ENCODE measurements around the gene CHST4. TPM values are rescaled to one million over a fixed set of nuclear protein-coding genes. Genes with fewer than 3 reads are reported as not detected.

CHST4 gene
- total RNA-seq, 2 experiments from 2014 or later: 0.29 to 4.5 TPM

DNA sequence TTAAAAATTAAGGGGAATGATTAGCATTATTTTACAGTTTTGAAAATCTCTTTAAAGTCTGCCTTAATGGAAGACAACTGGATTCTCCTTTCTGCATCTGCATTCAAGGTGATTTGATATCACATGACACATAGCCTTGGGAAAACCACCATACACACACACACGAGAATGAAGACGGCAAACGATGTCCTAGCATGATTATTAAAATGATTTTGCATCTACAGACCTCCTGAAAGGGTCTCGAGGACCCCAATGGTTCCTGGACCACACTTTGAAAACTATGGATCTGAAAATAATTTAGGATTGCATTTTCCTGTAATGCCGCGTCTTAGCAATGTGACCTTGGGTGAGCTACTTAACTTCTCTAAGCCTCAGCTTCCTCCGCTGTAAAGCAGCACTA is 11.8 kb upstream of the CHST4 start:
- intact Hi-C loops (cut with micrococcal nuclease; ENCODE audit: unreplicated experiment): no loop called here
- no peak for DNase-seq (ENCODE audit: low spot score)
- Histone ChIP-seq H3K9me2 (ENCODE audit: insufficient read depth, low read length) (no peaks in the 10 kb centered on the region), H3K4me3 (ENCODE audit: low read depth, low read length, poor library complexity, severe bottlenecking) (no peak overlapping the region), H3K4me1 (ENCODE audit: insufficient read depth, low read length, poor library complexity, severe bottlenecking) (no peaks in the 10 kb centered on the region), H3K9me3 (ENCODE audit: low read length) (no peaks in the 10 kb centered on the region), H3K79me2 (ENCODE audit: insufficient read depth, low read depth, low read length) (no peaks in the 10 kb centered on the region), H3K36me3 (ENCODE audit: insufficient read depth, low read length) (no peaks in the 10 kb centered on the region), H3K4me2 (ENCODE audit: low read length) (no peak overlapping the region), H2AFZ (ENCODE audit: low read length) (no peak overlapping the region), H4K20me1 (ENCODE audit: insufficient read depth, low read length) (no peaks in the 10 kb centered on the region), H3K27ac (ENCODE audit: low read depth, low read length, poor library complexity, severe bottlenecking) (no peak overlapping the region)
- ChIA-PET CTCF (ENCODE audit: unreplicated experiment) (no interaction called here), POLR2A (interaction anchor here (0.6 kb wide), 1 partner anchor 1841 kb away, joined by 7 read pairs; no protein-coding TSS in a partner anchor)
- BruUV-seq (replicated peaks): no TSS peak
- TF ChIP-seq CTCF (conservative IDR thresholded peaks at IDR 0.05; ENCODE audit: low read length): no peak
- no peak for TF ChIP-seq EZH2phosphoT487 (IDR thresholded peaks at IDR 0.05; ENCODE audit: borderline replicate concordance, low read depth, low read length)

DNA sequence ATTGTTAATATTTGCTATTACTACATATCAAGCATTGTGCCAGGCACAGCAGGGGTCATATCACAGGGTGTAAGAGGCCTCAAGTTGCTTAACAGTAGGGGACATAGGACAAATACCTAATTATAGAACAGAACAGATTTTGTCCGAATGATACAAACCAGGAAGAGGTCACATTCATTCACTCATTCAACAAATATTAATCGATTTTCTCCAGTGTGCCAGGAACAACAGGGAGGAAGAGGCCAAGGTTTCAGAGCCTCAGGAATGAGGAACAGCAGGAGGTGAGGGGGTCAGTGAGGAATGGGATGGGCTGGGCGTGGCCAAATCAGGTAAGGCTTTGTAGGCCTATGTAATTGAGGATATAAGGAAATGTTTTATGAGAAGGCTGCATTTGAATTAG is 11.2 kb upstream of the CHST4 start:
- Histone ChIP-seq H3K36me3 (ENCODE audit: insufficient read depth, low read length) (no peaks in the 10 kb centered on the region), H3K9me3 (ENCODE audit: low read length) (no peaks in the 10 kb centered on the region), H3K27ac (ENCODE audit: low read depth, low read length, poor library complexity, severe bottlenecking) (no peak overlapping the region), H4K20me1 (ENCODE audit: insufficient read depth, low read length) (no peaks in the 10 kb centered on the region), H3K9me2 (ENCODE audit: insufficient read depth, low read length) (no peaks in the 10 kb centered on the region), H3K79me2 (ENCODE audit: insufficient read depth, low read depth, low read length) (no peaks in the 10 kb centered on the region), H2AFZ (ENCODE audit: low read length) (no peak overlapping the region), H3K4me2 (ENCODE audit: low read length) (no peak overlapping the region), H3K4me3 (ENCODE audit: low read depth, low read length, poor library complexity, severe bottlenecking) (no peak overlapping the region), H3K4me1 (ENCODE audit: insufficient read depth, low read length, poor library complexity, severe bottlenecking) (no peaks in the 10 kb centered on the region)
- ChIA-PET POLR2A (interaction anchor here (0.6 kb wide), 1 partner anchor 1841 kb away, joined by 7 read pairs; no protein-coding TSS in a partner anchor), CTCF (ENCODE audit: unreplicated experiment) (no interaction called here)
- no TSS peak for BruUV-seq (replicated peaks)
- no peak for DNase-seq (ENCODE audit: low spot score)
- intact Hi-C loops (cut with micrococcal nuclease; ENCODE audit: unreplicated experiment): no loop called here
- no peak for TF ChIP-seq EZH2phosphoT487 (IDR thresholded peaks at IDR 0.05; ENCODE audit: borderline replicate concordance, low read depth, low read length)
- TF ChIP-seq CTCF (conservative IDR thresholded peaks at IDR 0.05; ENCODE audit: low read length): no peak

DNA sequence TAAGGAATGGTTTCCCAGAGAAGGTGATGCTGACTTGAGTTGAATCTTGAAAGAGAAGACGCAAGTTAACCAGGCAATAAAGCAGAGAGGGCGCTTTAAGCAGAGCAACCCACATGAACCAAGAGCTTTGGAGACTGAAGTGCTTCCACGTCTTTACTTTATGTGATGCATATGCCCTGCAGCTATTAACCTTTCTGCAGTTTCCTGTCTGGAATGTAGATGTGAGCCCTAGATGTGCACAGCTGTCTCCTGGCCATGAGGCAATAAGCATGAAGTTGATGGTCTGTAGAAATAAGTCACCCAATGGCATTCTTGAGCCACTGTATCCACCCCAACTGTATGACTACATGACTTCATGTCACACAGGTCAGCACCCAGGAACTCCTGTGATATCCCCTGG is 5.7 kb upstream of the CHST4 start:
- CTCF ChIA-PET (ENCODE audit: unreplicated experiment): no interaction called here
- no TSS peak for BruUV-seq (replicated peaks)
- no peaks in the 10 kb centered on the region for H3K9me3 ChIP-seq (ENCODE audit: low read length)

More for the DNA sequence above, 5.7 kb upstream of the CHST4 start:
- TF ChIP-seq EZH2phosphoT487 (IDR thresholded peaks at IDR 0.05; ENCODE audit: borderline replicate concordance, low read depth, low read length) (no peak), CTCF (conservative IDR thresholded peaks at IDR 0.05; ENCODE audit: low read length) (no peak)
- H3K79me2 ChIP-seq (ENCODE audit: insufficient read depth, low read depth, low read length): no peaks in the 10 kb centered on the region
- H3K4me2 ChIP-seq (ENCODE audit: low read length): no peak overlapping the region
- POLR2A ChIA-PET: no interaction called here
- H2AFZ ChIP-seq (ENCODE audit: low read length): no peak overlapping the region
- no peaks in the 10 kb centered on the region for H4K20me1 ChIP-seq (ENCODE audit: insufficient read depth, low read length)
- no peaks in the 10 kb centered on the region for H3K36me3 ChIP-seq (ENCODE audit: insufficient read depth, low read length)
- no peaks in the 10 kb centered on the region for H3K9me2 ChIP-seq (ENCODE audit: insufficient read depth, low read length)
- H3K27ac ChIP-seq (ENCODE audit: low read depth, low read length, poor library complexity, severe bottlenecking): no peak overlapping the region
- H3K4me3 ChIP-seq (ENCODE audit: low read depth, low read length, poor library complexity, severe bottlenecking): no peak overlapping the region
- intact Hi-C loops (cut with micrococcal nuclease; ENCODE audit: unreplicated experiment): no loop called here
- peaks cover 3% of the 10 kb centered on the region for H3K4me1 ChIP-seq (ENCODE audit: insufficient read depth, low read length, poor library complexity, severe bottlenecking)
- no peak for DNase-seq (ENCODE audit: low spot score)

Measured in OCI-LY7 (cell line).